H9 (cell line): Measurements from ENCODE around the gene EPB41L2. TPM values are rescaled to one million over a fixed set of nuclear protein-coding genes. Genes with fewer than 3 reads are reported as not detected.

ENCODE experiments used
- DNase-seq: peaks from one replicate; pipeline ENCODE4 v3.0.0-alpha.2; 2017
- H2AFZ ChIP-seq: one replicate; pipeline ENCODE4 v1.6.1; 2013; ENCODE audit warnings: mild to moderate bottlenecking, low read length, control low read depth, moderate library complexity
- H2AK5ac ChIP-seq: 2 replicates; pipeline ENCODE4 v1.6.1; 2013; ENCODE audit warnings: low read length, control low read depth, mixed read lengths; ENCODE audit not compliant: insufficient read length
- H2BK120ac ChIP-seq: one replicate; pipeline ENCODE4 v1.6.1; 2013; ENCODE audit warnings: low read depth, mild to moderate bottlenecking, low read length, control low read depth, inconsistent platforms; ENCODE audit not compliant: poor library complexity, severe bottlenecking
- H2BK12ac ChIP-seq: 2 replicates; pipeline ENCODE4 v1.6.1; 2013; ENCODE audit warnings: low read length, control low read depth, mixed read lengths, low read depth; ENCODE audit not compliant: insufficient read length
- H2BK15ac ChIP-seq: 2 replicates; pipeline ENCODE4 v1.6.1; 2013; ENCODE audit warnings: low read depth, low read length, control low read depth
- H2BK20ac ChIP-seq: one replicate; pipeline ENCODE4 v1.6.1; 2013; ENCODE audit warnings: low read depth, mild to moderate bottlenecking, low read length, control low read depth, inconsistent platforms; ENCODE audit not compliant: poor library complexity, severe bottlenecking
- H2BK5ac ChIP-seq: 2 replicates; pipeline ENCODE4 v1.6.1; 2013; ENCODE audit warnings: low read length, control low read depth, mixed read lengths; ENCODE audit not compliant: insufficient read length
- H3K14ac ChIP-seq: 2 replicates; pipeline ENCODE4 v1.6.1; 2013; ENCODE audit warnings: low read length, control low read depth; ENCODE audit not compliant: insufficient read depth
- H3K18ac ChIP-seq: 2 replicates; pipeline ENCODE4 v1.6.1; 2013; ENCODE audit warnings: low read depth, mild to moderate bottlenecking, mixed read lengths, low read length, control low read depth; ENCODE audit not compliant: insufficient read length
- H3K23ac ChIP-seq: 2 replicates; pipeline ENCODE4 v1.6.1; 2013; ENCODE audit warnings: low read length, control low read depth, mixed read lengths, low read depth; ENCODE audit not compliant: insufficient read length
- H3K23me2 ChIP-seq: 2 replicates; pipeline ENCODE4 v1.6.1; 2013; ENCODE audit warnings: low read depth, mild to moderate bottlenecking, mixed read lengths, low read length, control low read depth; ENCODE audit not compliant: insufficient read length, poor library complexity, severe bottlenecking
- H3K27ac ChIP-seq: 2 replicates; pipeline ENCODE4 v1.5.1; 2013; ENCODE audit warnings: low read length, control low read depth, mixed read lengths, low read depth; ENCODE audit not compliant: insufficient read length
- H3K27me3 ChIP-seq: 2 replicates; pipeline ENCODE4 v1.6.1; 2013; ENCODE audit warnings: low read length, control low read depth, inconsistent platforms; ENCODE audit not compliant: insufficient read depth
- H3K4ac ChIP-seq: 2 replicates; pipeline ENCODE4 v1.6.1; 2013; ENCODE audit warnings: low read depth, mild to moderate bottlenecking, control low read depth, inconsistent platforms, low read length, moderate library complexity
- H3K4me1 ChIP-seq: 2 replicates; pipeline ENCODE4 v1.6.1; 2013; ENCODE audit warnings: low read length, control low read depth, inconsistent platforms; ENCODE audit not compliant: insufficient read depth
- H3K4me2 ChIP-seq: 2 replicates; pipeline ENCODE4 v1.6.1; 2013; ENCODE audit warnings: low read length, control low read depth, mixed read lengths; ENCODE audit not compliant: insufficient read length, insufficient read depth
- H3K56ac ChIP-seq: 2 replicates; pipeline ENCODE4 v1.6.1; 2013; ENCODE audit warnings: low read depth, mild to moderate bottlenecking, mixed read lengths, low read length, control low read depth; ENCODE audit not compliant: insufficient read length
- H3K79me1 ChIP-seq: 2 replicates; pipeline ENCODE4 v1.6.1; 2013; ENCODE audit warnings: low read depth, mild to moderate bottlenecking, moderate library complexity, low read length, control low read depth, inconsistent platforms; ENCODE audit not compliant: insufficient read depth, poor library complexity, severe bottlenecking
- H3K79me2 ChIP-seq: 2 replicates; pipeline ENCODE4 v1.6.1; 2013; ENCODE audit warnings: low read length, control low read depth, inconsistent platforms; ENCODE audit not compliant: insufficient read depth
- H3K9ac ChIP-seq: 2 replicates; pipeline ENCODE4 v1.6.1; 2013; ENCODE audit warnings: low read length, control low read depth, mixed read lengths; ENCODE audit not compliant: insufficient read length; ENCODE audit errors: extremely low read depth
- H3K9me3 ChIP-seq: one replicate; pipeline ENCODE4 v1.6.1; 2013; ENCODE audit warnings: low read depth, low read length, inconsistent platforms; ENCODE audit not compliant: control insufficient read depth
- H3T11ph ChIP-seq: one replicate; pipeline ENCODE4 v1.6.1; 2013; ENCODE audit warnings: mild to moderate bottlenecking, low read length, control low read depth, inconsistent platforms
- H4K20me1 ChIP-seq: one replicate; pipeline ENCODE4 v1.6.1; 2013; ENCODE audit not compliant: control insufficient read depth, insufficient read length, insufficient read depth
- H4K5ac ChIP-seq: 2 replicates; pipeline ENCODE4 v1.6.1; 2013; ENCODE audit warnings: low read depth, mild to moderate bottlenecking, mixed read lengths, low read length, control low read depth; ENCODE audit not compliant: insufficient read length
- H4K8ac ChIP-seq: replicated peaks from 2 replicates; pipeline ENCODE4 v1.6.1; 2013; ENCODE audit warnings: low read length, control low read depth, mixed read lengths, low read depth; ENCODE audit not compliant: insufficient read length
- H4K91ac ChIP-seq: 2 replicates; pipeline ENCODE4 v1.6.1; 2013; ENCODE audit warnings: low read depth, mild to moderate bottlenecking, moderate library complexity, mixed read lengths, low read length, control low read depth; ENCODE audit not compliant: insufficient read length
- H3K27ac Mint-ChIP-seq, 3 experiments: 2 replicates in 2 of 3; 3 replicates in 1 of 3; pipeline ENCODE4 v1.8.0; 2020 to 2021; ENCODE audit warnings: mixed read lengths in 3 of 3, mild to moderate bottlenecking in 1 of 3, moderate library complexity in 1 of 3
- H3K27me3 Mint-ChIP-seq: 2 replicates; pipeline ENCODE4 v1.8.0; 2021; ENCODE audit warnings: low read depth, mild to moderate bottlenecking, moderate library complexity, mixed read lengths
- H3K36me3 Mint-ChIP-seq, 3 experiments: 2 replicates in 2 of 3; 3 replicates in 1 of 3; pipeline ENCODE4 v1.8.0; 2020 to 2021; ENCODE audit warnings: low read depth in 3 of 3, mixed read lengths in 3 of 3; ENCODE audit not compliant: insufficient read depth in 1 of 3
- H3K4me1 Mint-ChIP-seq, 2 experiments: 2 replicates each; pipeline ENCODE4 v1.8.0; 2020; ENCODE audit warnings: mixed read lengths in 2 of 2
- H3K4me3 Mint-ChIP-seq, 2 experiments: 2 replicates in 1 of 2; 3 replicates in 1 of 2; pipeline ENCODE4 v1.8.0; 2020 to 2021; ENCODE audit warnings: mild to moderate bottlenecking in 2 of 2, mixed read lengths in 2 of 2, moderate library complexity in 1 of 2
- H3K9me3 Mint-ChIP-seq, 2 experiments: 2 replicates in 1 of 2; 3 replicates in 1 of 2; pipeline ENCODE4 v1.8.0; 2020; ENCODE audit warnings: mild to moderate bottlenecking in 2 of 2, mixed read lengths in 2 of 2, moderate library complexity in 1 of 2
- CTCF ChIP-seq: fragments of 200-600 bp; sonication (generic); conservative IDR thresholded peaks from 3 replicates; pipeline ENCODE4 v1.8.0; 2021; ENCODE audit warnings: antibody characterized with exemption, mild to moderate bottlenecking
- WGBS: extraction: QIAGEN DNeasy Blood & Tissue Kit; methylation state at CpG from one replicate; pipeline ENCODE4 v1.1.7; 2013; ENCODE audit warnings: missing lambda C conversion rate, low lambda C conversion rate, mixed read lengths; ENCODE audit not compliant: insufficient read length; ENCODE audit errors: extremely low coverage; 5-methylcytosine and 5-hydroxymethylcytosine counted together
- total RNA-seq: library from RNA; stranded (reverse); gene quantifications from 2 replicates; pipeline ENCODE4 v1.2.1, GENCODE V29; 2021

Gene EPB41L2
- total RNA-seq, 1 experiment from 2014 or later, result 90.2 TPM

- H4K5ac ChIP-seq, result no peak overlapping the region
- WGBS, result no CpG with 5 or more reads among the region's 4 CpGs
- H3K27ac Mint-ChIP-seq, result no peak overlapping the region
- H2BK15ac ChIP-seq, result no peak overlapping the region
- H4K20me1 ChIP-seq, result no peaks in the 10 kb centered on the region
- H2AK5ac ChIP-seq, result no peak overlapping the region
- H3K27me3 Mint-ChIP-seq, result no peaks in the 10 kb centered on the region
- H2AFZ ChIP-seq, result no peak overlapping the region
- H3K14ac ChIP-seq, result no peak overlapping the region
- H3K18ac ChIP-seq, result no peak overlapping the region
- H3K9ac ChIP-seq, result no peak overlapping the region
- no peak overlapping the region for H3T11ph ChIP-seq
- H3K79me2 ChIP-seq, result peaks cover 7% of the 10 kb centered on the region; the same call in 1 of the 2 replicates
- no peak overlapping the region for H3K4ac ChIP-seq
- peaks cover 6 to 8% (median 7%) of the 10 kb centered on the region in 3 experiments; a peak in 6 of 7 replicates for H3K36me3 Mint-ChIP-seq
- H2BK120ac ChIP-seq, result no peak overlapping the region
- H4K91ac ChIP-seq, result no peak overlapping the region
- H3K56ac ChIP-seq, result no peak overlapping the region
- no peak for TF ChIP-seq CTCF
- H3K79me1 ChIP-seq, result peaks cover 3% of the 10 kb centered on the region
- no peaks in the 10 kb centered on the region for H3K9me3 ChIP-seq
- H2BK5ac ChIP-seq, result no peak overlapping the region
- no peak for DNase-seq
- H3K4me1 Mint-ChIP-seq, result no peaks in the 10 kb centered on the region; a peak in 1 of 4 replicates
- no peak overlapping the region for H2BK20ac ChIP-seq
- no peak overlapping the region for H4K8ac ChIP-seq
- no peak overlapping the region for H3K27ac ChIP-seq
- H2BK12ac ChIP-seq, result no peak overlapping the region
- H3K9me3 Mint-ChIP-seq, result peaks cover 6 to 7% of the 10 kb centered on the region in 2 experiments; a peak in 3 of 5 replicates
- no peak overlapping the region for H3K23ac ChIP-seq
- no peaks in the 10 kb centered on the region for H3K4me1 ChIP-seq
- no peaks in the 10 kb centered on the region for H3K23me2 ChIP-seq
- H3K4me3 Mint-ChIP-seq, result no peak overlapping the region
- no peak overlapping the region for H3K4me2 ChIP-seq
- no peaks in the 10 kb centered on the region for H3K27me3 ChIP-seq
Measured at GRCh38 chr6:131022691-131023090, 40.4 kb downstream of the EPB41L2 start.
